Chondrocyte (in vitro differentiated cells): ENCODE measurements around the gene FXYD5. TPM values are rescaled to one million over a fixed set of nuclear protein-coding genes. Genes with fewer than 3 reads are reported as not detected.

Experiments used
- DNase-seq: peaks from one replicate; pipeline ENCODE4 v3.0.0; 2021; ENCODE audit warnings: mixed read lengths, low spot score
- H3K27ac Mint-ChIP-seq: one replicate; pipeline ENCODE4 v1.8.0; 2021; ENCODE audit warnings: mild to moderate bottlenecking, moderate library complexity, mixed read lengths; ENCODE audit not compliant: unreplicated experiment
- H3K27me3 Mint-ChIP-seq: 2 replicates; pipeline ENCODE4 v1.8.0; 2021; ENCODE audit warnings: low read depth, mixed read lengths
- H3K36me3 Mint-ChIP-seq: 2 replicates; pipeline ENCODE4 v1.8.0; 2021; ENCODE audit warnings: low read depth, mixed read lengths
- H3K4me1 Mint-ChIP-seq: 2 replicates; pipeline ENCODE4 v1.8.0; 2021; ENCODE audit warnings: low read depth, mild to moderate bottlenecking, mixed read lengths
- H3K4me3 Mint-ChIP-seq: one replicate; pipeline ENCODE4 v1.8.0; 2021; ENCODE audit warnings: mild to moderate bottlenecking, moderate library complexity, mixed read lengths; ENCODE audit not compliant: unreplicated experiment
- H3K9me3 Mint-ChIP-seq: 2 replicates; pipeline ENCODE4 v1.8.0; 2021; ENCODE audit warnings: low read depth, mixed read lengths
- CTCF ChIP-seq: fragments of 200-600 bp; sonication (generic); IDR thresholded peaks from 2 replicates; pipeline ENCODE4 v1.5.0; 2021; ENCODE audit warnings: antibody characterized with exemption, mild to moderate bottlenecking, moderate library complexity
- total RNA-seq: library from RNA; stranded (reverse); gene quantifications from 3 replicates; pipeline ENCODE4 v1.2.1, GENCODE V29; 2021

FXYD5 gene
- total RNA-seq, 1 donor from 2014 or later = 108 TPM

DNA sequence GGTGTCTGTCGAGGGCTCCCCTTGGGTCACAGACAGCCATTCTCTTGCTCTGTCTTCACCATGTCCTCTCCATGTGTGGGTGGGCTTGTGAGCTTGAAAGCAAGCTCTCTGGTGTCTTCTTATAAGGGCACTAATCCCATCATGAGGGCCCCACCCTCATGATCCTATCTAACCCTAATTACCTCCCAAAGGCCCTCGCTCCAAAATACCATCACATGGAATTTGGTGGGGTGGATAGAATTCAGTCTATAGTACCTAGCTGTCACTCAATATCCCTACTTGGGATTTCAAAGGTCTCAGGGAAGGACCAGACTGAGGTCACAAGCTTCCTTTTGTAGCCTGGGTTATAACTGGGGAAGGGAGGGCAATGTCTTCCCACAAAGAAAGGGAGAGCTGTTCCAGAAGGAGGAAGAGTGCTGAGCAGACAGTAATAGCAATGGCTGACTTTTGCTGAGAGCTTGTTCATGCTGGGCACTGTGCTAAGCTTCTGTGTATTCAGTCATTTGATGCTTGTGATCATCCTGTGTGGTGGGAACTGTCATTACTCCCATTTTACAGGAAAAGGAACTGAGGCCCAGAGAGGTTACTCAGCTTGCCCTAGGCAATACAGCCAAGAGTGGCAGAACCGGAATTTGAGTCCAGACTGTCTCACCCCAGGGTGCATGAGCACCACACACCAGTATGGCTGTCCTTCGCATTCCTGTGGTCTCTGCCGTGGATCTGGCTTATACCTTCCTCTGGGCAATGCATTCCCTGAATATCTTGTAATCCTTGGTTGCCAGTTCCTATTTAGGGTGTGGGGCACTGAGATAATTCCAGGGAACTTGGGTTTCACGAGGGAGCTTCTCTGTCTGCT, 8.2 kb downstream of the FXYD5 start:
- H3K4me1 Mint-ChIP-seq = peaks cover 25% of the 10 kb centered on the region
- no peak overlapping the region for H3K4me3 Mint-ChIP-seq
- peaks cover 36% of the 10 kb centered on the region for H3K9me3 Mint-ChIP-seq
- H3K27ac Mint-ChIP-seq = peak overlapping the region; percentile 72
- DNase-seq = no peak
- H3K27me3 Mint-ChIP-seq = no peaks in the 10 kb centered on the region
- peaks cover 57% of the 10 kb centered on the region for H3K36me3 Mint-ChIP-seq
- TF ChIP-seq CTCF = no peak

DNA sequence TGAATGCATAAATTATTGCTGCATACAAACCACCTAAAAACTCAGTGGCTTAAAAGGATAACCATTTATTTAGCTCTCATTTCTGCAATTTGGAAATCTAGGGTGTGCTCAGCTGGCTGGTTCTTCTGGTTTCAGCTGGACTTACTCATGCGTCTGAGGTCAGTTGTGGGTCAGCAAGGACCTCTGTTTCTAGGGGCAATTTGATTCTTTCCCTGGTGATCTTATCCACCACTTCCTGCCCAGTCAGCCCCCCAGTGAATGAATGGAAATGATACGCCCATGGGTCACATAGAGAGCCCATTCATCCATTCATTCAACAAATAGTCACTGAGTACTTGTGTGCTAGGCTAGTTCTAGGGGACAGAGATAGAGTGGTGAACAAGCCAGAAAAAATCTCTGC, 9.9 kb downstream of the FXYD5 start:
- Mint-ChIP-seq H3K4me3 (no peak overlapping the region), H3K4me1 (peaks cover 33% of the 10 kb centered on the region), H3K27ac (no peak overlapping the region), H3K36me3 (peaks cover 47% of the 10 kb centered on the region), H3K9me3 (peaks cover 36% of the 10 kb centered on the region), H3K27me3 (no peaks in the 10 kb centered on the region)
- no peak for DNase-seq
- no peak for TF ChIP-seq CTCF

- no peaks in the 10 kb centered on the region for H3K27me3 Mint-ChIP-seq
Measured at GRCh38 chr19:35165200-35166058, 10.9 kb downstream of the FXYD5 start.

GRCh38 chr19:35166100-35167063, 11.8 kb downstream of the FXYD5 start:
- Mint-ChIP-seq H3K27me3 (no peaks in the 10 kb centered on the region), H3K9me3 (peaks cover 34% of the 10 kb centered on the region), H3K4me3 (no peak overlapping the region), H3K4me1 (peaks cover 33% of the 10 kb centered on the region), H3K36me3 (peaks cover 41% of the 10 kb centered on the region), H3K27ac (no peak overlapping the region)
- TF ChIP-seq CTCF = no peak
- DNase-seq = no peak

More at GRCh38 chr19:35165200-35166058, 10.9 kb downstream of the FXYD5 start:
- peaks cover 33% of the 10 kb centered on the region for H3K4me1 Mint-ChIP-seq
- H3K4me3 Mint-ChIP-seq = no peak overlapping the region
- DNase-seq = no peak
- peaks cover 36% of the 10 kb centered on the region for H3K9me3 Mint-ChIP-seq
- peak overlapping the region; percentile 20 for H3K27ac Mint-ChIP-seq
- H3K36me3 Mint-ChIP-seq = peaks cover 45% of the 10 kb centered on the region
- no peak for TF ChIP-seq CTCF
